Endothelial cell of umbilical vein (primary cell): Measurements from ENCODE around the gene DAP. TPM values are rescaled to one million over a fixed set of nuclear protein-coding genes. Genes with fewer than 3 reads are reported as not detected.

Experiments
- BruUV-seq: library from RNA; stranded (reverse); fragments of 400-500 nt; replicated peaks from 2 replicates; lab custom pipeline; 2021; lab: Mats Ljungman, UMichigan
- CTCF ChIA-PET: fragments of 300-600, 350-600 bp; sonication (Branson Sonifier 250); formaldehyde crosslinking; loops from one replicate; lab custom pipeline; 2021; ENCODE audit warnings: antibody characterized with exemption, inconsistent platforms; lab: Charles Lee
- POLR2A ChIA-PET: fragments of 300-600, 350-600 bp; sonication (Branson Sonifier 250); formaldehyde crosslinking; loops from one replicate; lab custom pipeline; 2021; ENCODE audit warnings: antibody characterized with exemption, inconsistent platforms; lab: Charles Lee
- DNase-seq: peaks from one replicate; pipeline ENCODE4 v3.0.0-alpha.2; 2011; ENCODE audit warnings: low read depth, low spot score
- FAIRE-seq: peaks from 2 replicates; lab custom pipeline; 2011; peaks lifted over from hg19 to GRCh38; lab: Jason Lieb, UNC
- H2AFZ ChIP-seq: 2 replicates; pipeline ENCODE4 v1.6.0; 2012; ENCODE audit warnings: low read depth, low read length, control low read depth, inconsistent platforms
- H3K27ac ChIP-seq: 2 replicates; pipeline ENCODE4 v1.5.1; 2011; ENCODE audit warnings: low read depth, mild to moderate bottlenecking, control low read depth, low read length, moderate library complexity; ENCODE audit not compliant: insufficient read depth
- H3K27me3 ChIP-seq, 2 experiments: 2 replicates each; pipeline versions ENCODE4 v1.6.0 to v1.6.1; 2011; ENCODE audit warnings: low read length in 2 of 2, mixed read lengths in 1 of 2; ENCODE audit not compliant: control insufficient read depth in 2 of 2, insufficient read depth in 2 of 2
- H3K36me3 ChIP-seq, 2 experiments: 2 replicates in 1 of 2; 3 replicates in 1 of 2; pipeline ENCODE4 v1.5.1; 2011; ENCODE audit warnings: low read length in 2 of 2, mild to moderate bottlenecking in 1 of 2, moderate library complexity in 1 of 2; ENCODE audit not compliant: control insufficient read depth in 2 of 2, insufficient read depth in 2 of 2; ENCODE audit errors: extremely low read depth in 1 of 2
- H3K4me1 ChIP-seq: 3 replicates; pipeline ENCODE4 v1.5.1; 2011; ENCODE audit warnings: mild to moderate bottlenecking, low read length; ENCODE audit not compliant: control insufficient read depth, insufficient read depth; ENCODE audit errors: extremely low read depth
- H3K4me2 ChIP-seq: 2 replicates; pipeline ENCODE4 v1.6.1; 2011; ENCODE audit warnings: low read length, control low read depth, mixed read lengths; ENCODE audit not compliant: insufficient read depth
- H3K4me3 ChIP-seq, 3 experiments: fragments of 200-600 bp in 1 of 3; sonication (generic), shearing (Covaris generic) in 1 of 3; replicated peaks in 1 of 3; 2 replicates each; pipeline ENCODE4 v1.5.1; 2011 to 2016; ENCODE audit warnings: control low read depth in 3 of 3, low read length in 3 of 3, mild to moderate bottlenecking in 2 of 3, inconsistent platforms in 1 of 3, low read depth in 1 of 3, moderate library complexity in 1 of 3; ENCODE audit not compliant: insufficient read depth in 1 of 3
- H3K79me2 ChIP-seq: 2 replicates; pipeline ENCODE4 v1.6.0; 2012; ENCODE audit warnings: low read length, inconsistent platforms; ENCODE audit not compliant: control insufficient read depth, insufficient read depth
- H3K9ac ChIP-seq: replicated peaks from 2 replicates; pipeline ENCODE3; 2011; ENCODE audit warnings: low read length, control low read depth; ENCODE audit not compliant: insufficient read depth; ENCODE audit errors: extremely low read depth
- H3K9me1 ChIP-seq: replicated peaks from 3 replicates; pipeline ENCODE4 v1.6.0; 2011; ENCODE audit warnings: mild to moderate bottlenecking, low read length; ENCODE audit not compliant: control insufficient read depth, insufficient read depth; ENCODE audit errors: extremely low read depth
- H3K9me3 ChIP-seq: replicated peaks from 2 replicates; pipeline ENCODE4 v1.5.1; 2012; ENCODE audit warnings: low read length, inconsistent platforms; ENCODE audit not compliant: control insufficient read depth, insufficient read depth
- H4K20me1 ChIP-seq: replicated peaks from 2 replicates; pipeline ENCODE3; 2011; ENCODE audit warnings: mild to moderate bottlenecking, low read length; ENCODE audit not compliant: control insufficient read depth, insufficient read depth; ENCODE audit errors: extremely low read depth
- CTCF ChIP-seq, 2 donors: IDR thresholded peaks; 1 replicate in 1 of 2; 2 replicates in 1 of 2; pipeline ENCODE4 v1.5.1; 2011; ENCODE audit warnings: low read length in 2 of 2, mild to moderate bottlenecking in 2 of 2, moderate library complexity in 2 of 2, control low read depth in 1 of 2, inconsistent platforms in 1 of 2, low read depth in 1 of 2; ENCODE audit not compliant: insufficient read depth in 1 of 2; ENCODE audit errors: extremely low read depth in 1 of 2
- EZH2 ChIP-seq: IDR thresholded peaks from 2 replicates; pipeline ENCODE4 v1.6.1; 2012; ENCODE audit warnings: borderline replicate concordance, low read depth, mild to moderate bottlenecking, moderate library complexity, low read length, inconsistent platforms; ENCODE audit not compliant: severe bottlenecking
- FOS ChIP-seq: IDR thresholded peaks from 2 replicates; pipeline ENCODE4 v1.6.1; 2011; ENCODE audit warnings: mild to moderate bottlenecking, low read length, moderate library complexity, borderline replicate concordance; ENCODE audit not compliant: insufficient read depth
- GATA2 ChIP-seq: IDR thresholded peaks from 2 replicates; pipeline ENCODE4 v1.7.0; 2011; ENCODE audit warnings: low read depth, mild to moderate bottlenecking, moderate library complexity, mixed read lengths, low read length; ENCODE audit not compliant: insufficient read length, insufficient read depth
- JUN ChIP-seq: IDR thresholded peaks from 2 replicates; pipeline ENCODE4 v1.6.1; 2011; ENCODE audit warnings: borderline replicate concordance, low read depth; ENCODE audit not compliant: insufficient read length, insufficient read depth
- MAX ChIP-seq: IDR thresholded peaks from 2 replicates; pipeline ENCODE4 v1.6.1; 2011; ENCODE audit not compliant: insufficient read depth, insufficient read length
- MYC ChIP-seq: IDR thresholded peaks from one replicate; pipeline ENCODE4 v1.6.1; 2011; ENCODE audit warnings: mild to moderate bottlenecking, low read depth, low read length
- POLR2A ChIP-seq: IDR thresholded peaks from 2 replicates; pipeline ENCODE4 v1.6.1; 2012; ENCODE audit warnings: low read depth, mild to moderate bottlenecking, control low read depth, low read length
- POLR2AphosphoS5 ChIP-seq: IDR thresholded peaks from 2 replicates; pipeline ENCODE4 v1.6.1; 2012; ENCODE audit warnings: low read depth, mild to moderate bottlenecking, control low read depth, low read length, moderate library complexity; ENCODE audit not compliant: insufficient read depth
- dilution Hi-C: fragments of 300-500 bp; cut with MboI; formaldehyde crosslinking; loops from one replicate; pipeline ENCODE4 v1.15.0; 2019; ENCODE audit warnings: low sequenced_read_pairs; ENCODE audit not compliant: extremely low pct_ligation_motif_present
- intact Hi-C: fragments of 100-400 bp; cut with micrococcal nuclease; formaldehyde crosslinking; loops from one replicate; pipeline ENCODE4 v1.10.0; 2022
- polyA plus RNA-seq, 4 experiments: library from polyadenylated mRNA; depleted of rRNA in 3 of 4; stranded (reverse) in 3 of 4; unstranded in 1 of 4; fragments of >200 nt; gene quantifications; 2 replicates each; pipeline versions ENCODE4 v1.2.1 to v1.2.3, GENCODE V29; 2011 to 2012; ENCODE audit warnings: missing spikeins in 1 of 4
- total RNA-seq: library from RNA; stranded (reverse); gene quantifications from 2 replicates; pipeline ENCODE4 v1.2.3, GENCODE V29; 2021

Gene DAP
- total and polyA plus RNA-seq, 2 donors (not counting 3 experiments of a cell fraction or from before 2014, with no cell fraction given): 79.8 to 188 TPM

GRCh38 chr5:10679336-10679988 is 81.6 kb downstream of the DAP start:
- H3K79me2 ChIP-seq: peaks cover 2% of the 10 kb centered on the region
- intact Hi-C loops: no loop called here
- ChIA-PET POLR2A (no interaction called here), CTCF (interaction anchor here (0.7 to 1.3 kb wide), 3 partner anchors 16 to 229 kb away, joined by 3 to 4 read pairs (median 3); no protein-coding TSS in a partner anchor)
- TF ChIP-seq FOS: no peak
- TF ChIP-seq EZH2: no peak
- TF ChIP-seq POLR2A: no peak
- TF ChIP-seq CTCF (IDR thresholded peaks at IDR 0.05; ENCODE audit: extremely low read depth in 1 of 2, insufficient read depth in 1 of 2, low read depth in 1 of 2, low read length in 2 of 2): no peak
- no peak for TF ChIP-seq MAX
- TF ChIP-seq JUN: no peak
- no peak for TF ChIP-seq GATA2
- no peak for TF ChIP-seq MYC
- no peak for TF ChIP-seq POLR2AphosphoS5
- H3K9ac ChIP-seq: no peak overlapping the region
- no peaks in the 10 kb centered on the region for H3K4me1 ChIP-seq
- FAIRE-seq (no peak), DNase-seq (no peak)
- H3K27ac ChIP-seq: no peak overlapping the region
- dilution Hi-C loops: no loop called here
- no peak overlapping the region for H3K4me2 ChIP-seq
- no peaks in the 10 kb centered on the region for H3K9me1 ChIP-seq
- H3K4me3 ChIP-seq: no peak overlapping the region
- H3K36me3 ChIP-seq: peaks cover 9 to 47% of the 10 kb centered on the region in 2 experiments
- no TSS peak for BruUV-seq
- H3K27me3 ChIP-seq: no peaks in the 10 kb centered on the region
- H2AFZ ChIP-seq: no peak overlapping the region
- no peaks in the 10 kb centered on the region for H3K9me3 ChIP-seq
- H4K20me1 ChIP-seq: no peaks in the 10 kb centered on the region
